SK-N-SH (cell line): Measurements from ENCODE around the gene RGS7.
"Not testable (repeated sequence)": the region's sequence is repeated elsewhere in the genome, so short reads cannot be mapped to it uniquely, and the experiment has no call there.

Source experiments
- CTCF ChIP-seq: fragments of 200-600 bp; sonication (generic); IDR thresholded peaks from 2 replicates; pipeline ENCODE4 v1.6.1; 2017; ENCODE audit warnings: antibody characterized with exemption, mild to moderate bottlenecking, moderate library complexity
- MXI1 ChIP-seq: IDR thresholded peaks from 2 replicates; pipeline ENCODE4 v1.6.1; 2012; ENCODE audit warnings: mild to moderate bottlenecking, low read depth, low read length, improper control_type of control experiment

- not testable (repeated sequence) for TF ChIP-seq CTCF, MXI1
Measured at GRCh38 chr1:241222813-241223212, 134.2 kb downstream of the RGS7 start.
